ENCODE data around the gene CDKL4.

GRCh38 chr2:39213015-39213414, 30.8 kb downstream of the CDKL4 start:
- TF ChIP-seq EZH2 (IDR thresholded peaks at IDR 0.05; ENCODE audit: borderline replicate concordance, low read length) (no peak), CTCF (conservative IDR thresholded peaks at IDR 0.05 in 1 of 2, IDR thresholded peaks at IDR 0.05 in 1 of 2; ENCODE audit: extremely low read depth in 1 of 2, insufficient read depth in 1 of 2, low read depth in 1 of 2, low read length in 2 of 2) (no peak)

All from mammary epithelial cell (primary cell).